Stimulated activated CD4-positive, alpha-beta T cell treated with anti-CD3 and anti-CD28 coated beads, Interleukin-15, amount 100 ng/mL, for 1 hour (primary cell): ENCODE results near the gene CLSTN1.

ENCODE experiments used
- DNase-seq, 2 donors: peaks; one replicate each; pipeline ENCODE4 v3.0.0-alpha.2; 2020; ENCODE audit warnings: low read depth in 1 of 2, low spot score in 1 of 2

Gene CLSTN1

DNA sequence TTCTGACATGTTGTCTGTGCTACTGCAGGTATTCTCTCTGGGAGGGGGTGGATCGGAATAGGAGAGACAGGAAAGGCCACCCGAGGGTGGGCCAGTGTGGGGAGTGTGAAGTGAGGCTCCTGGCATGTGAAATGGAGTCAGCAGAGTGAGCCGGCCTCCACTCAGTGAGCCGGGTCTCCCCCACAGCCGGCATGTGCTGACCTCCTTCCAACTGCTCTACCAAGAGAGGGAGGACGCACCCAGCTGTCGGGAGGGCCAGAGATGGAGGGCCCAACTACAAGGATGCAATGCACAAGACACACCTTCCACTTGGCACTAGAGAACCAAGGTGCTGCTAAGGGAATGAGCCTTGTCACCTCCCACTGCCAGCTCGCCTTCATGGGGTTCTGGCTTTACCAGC lies 28.2 kb upstream of the CLSTN1 start:
- DNase-seq = no peak

DNA sequence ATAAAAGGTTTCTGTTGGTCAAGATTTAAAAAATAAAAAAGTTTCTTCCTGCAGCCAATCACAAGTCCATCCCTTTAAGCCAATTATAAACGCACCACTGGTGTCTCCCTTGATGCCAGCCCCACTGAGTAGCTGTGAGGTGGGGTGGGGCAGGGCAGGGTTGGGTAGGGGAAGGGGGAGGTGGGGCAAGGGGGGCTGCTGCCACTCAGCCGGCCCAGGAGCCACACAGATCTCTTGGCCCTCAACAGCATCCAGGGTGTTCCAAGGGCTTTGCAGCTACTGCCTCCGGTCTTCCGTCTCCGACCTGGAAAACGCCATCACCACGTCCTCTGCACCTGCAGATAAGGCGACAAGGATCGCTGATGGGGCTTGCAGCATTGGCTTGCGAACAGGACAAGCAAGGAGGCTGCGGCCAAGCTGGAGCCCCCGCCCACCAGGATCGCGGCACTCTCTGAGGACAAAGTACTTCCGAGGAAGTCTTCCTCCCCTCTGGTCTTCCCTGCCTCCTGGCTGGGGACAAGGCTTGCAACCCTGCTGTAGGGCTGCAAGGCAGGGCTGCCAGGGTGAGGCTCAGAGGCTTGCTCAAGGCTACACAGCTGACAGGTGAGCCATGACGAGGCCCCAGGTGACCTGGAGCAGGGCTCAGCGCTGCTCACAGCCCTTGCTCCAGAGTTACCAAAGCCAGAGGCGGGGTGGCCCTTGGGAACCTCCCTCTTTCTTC lies 26.8 kb upstream of the CLSTN1 start:
- DNase-seq = no peak

DNA sequence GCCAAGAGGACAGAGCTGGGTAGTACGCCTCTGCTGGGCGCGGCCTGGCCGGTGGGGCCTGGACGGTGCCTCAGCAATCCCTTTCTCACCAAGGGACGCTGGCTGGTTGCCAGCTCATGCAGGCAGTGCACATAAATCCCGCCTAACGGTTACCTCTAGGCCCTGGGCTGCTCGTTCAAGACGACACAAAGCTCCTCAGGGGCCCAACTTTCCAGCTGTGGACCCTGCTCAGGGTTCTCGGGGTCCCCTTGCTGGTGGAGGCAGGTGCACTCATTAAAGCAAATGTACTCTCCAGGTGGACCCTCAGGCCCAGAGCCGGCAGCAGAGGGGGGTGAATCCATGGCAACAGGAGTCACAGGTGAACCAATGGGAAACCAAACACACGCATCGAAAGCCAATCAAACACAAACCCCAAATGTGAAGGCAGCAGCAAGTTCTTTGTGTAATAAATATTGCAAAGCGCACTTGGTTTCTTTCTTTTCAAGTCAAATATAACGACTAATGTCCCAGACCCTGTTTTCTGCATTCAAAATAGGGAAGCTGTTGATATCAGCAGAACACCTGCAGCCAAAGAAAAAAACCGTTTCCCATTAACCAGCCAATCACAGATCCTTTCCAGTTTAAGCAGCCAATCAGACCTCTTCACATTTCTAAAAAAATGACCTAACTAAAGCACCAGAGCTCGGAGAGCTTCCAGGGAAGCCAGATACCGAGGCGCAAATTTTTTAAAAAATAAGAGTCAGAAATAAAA lies 26.1 kb upstream of the CLSTN1 start:
- DNase-seq = no peak

DNA sequence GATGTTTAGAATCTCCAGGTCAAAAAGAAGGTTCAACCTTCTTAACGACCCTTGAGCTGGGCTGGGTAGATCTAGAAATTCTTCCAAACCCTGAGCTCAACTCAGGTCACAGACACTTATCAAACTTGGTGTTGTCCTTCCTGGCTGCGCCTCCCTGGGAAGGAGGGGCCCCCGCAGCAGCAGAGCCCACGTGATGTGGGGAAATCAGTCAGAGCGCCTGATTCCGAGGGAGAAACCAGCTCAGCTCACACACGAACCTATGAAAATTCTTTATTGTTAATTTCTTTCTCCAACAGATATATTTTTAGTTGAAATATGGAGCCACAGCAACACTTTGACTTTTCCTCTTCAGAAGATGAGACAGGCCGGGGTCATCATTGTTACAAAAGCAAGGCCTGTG lies 24.3 kb upstream of the CLSTN1 start:
- DNase-seq = no peak

DNA sequence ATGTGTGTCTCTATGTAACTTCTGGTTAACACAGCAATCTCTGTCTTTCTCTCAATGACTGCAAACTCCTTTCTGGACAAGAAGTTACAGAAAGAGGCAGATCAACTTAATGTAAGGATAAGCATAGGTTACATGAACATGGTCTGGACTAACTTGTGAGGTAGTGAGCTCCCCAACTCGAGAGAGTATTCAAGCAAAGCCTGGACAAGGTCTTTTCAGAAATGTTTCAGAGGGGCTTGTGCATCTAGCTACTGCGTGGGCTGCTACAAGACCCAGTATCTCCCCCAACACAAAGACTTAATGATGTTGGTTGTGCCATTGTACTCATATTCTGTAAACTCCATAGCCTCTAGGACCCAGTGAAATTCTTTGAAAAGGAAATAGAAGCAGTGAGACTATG lies 23.5 kb upstream of the CLSTN1 start:
- DNase-seq = no peak

DNA sequence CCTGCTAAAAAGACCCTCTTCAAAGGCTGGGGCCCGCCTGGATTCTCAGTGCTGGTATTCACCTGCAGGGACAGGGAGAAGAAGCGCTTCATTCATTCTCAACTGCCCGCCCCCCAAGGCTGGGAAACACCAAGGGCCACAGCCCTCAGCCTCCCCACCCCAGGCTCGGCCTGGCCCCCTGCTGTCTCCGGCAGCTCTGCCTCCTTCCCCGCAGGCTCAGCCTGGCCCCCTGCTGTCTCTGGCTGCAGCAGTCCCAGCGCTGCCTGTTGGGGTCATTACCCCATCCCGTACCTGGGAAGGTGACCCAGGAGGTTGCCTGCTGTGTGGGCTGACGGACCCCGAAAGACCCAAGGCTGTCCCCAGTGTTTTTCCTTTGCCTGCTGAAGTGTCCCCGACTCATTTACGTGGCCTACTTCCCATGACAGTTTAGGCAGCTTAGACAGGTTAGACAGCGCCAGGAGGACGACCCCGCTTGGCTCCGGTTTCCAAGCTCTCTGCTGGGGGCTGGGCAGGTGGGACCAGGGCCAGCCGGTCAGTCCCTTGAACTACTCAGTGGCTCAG lies 22.9 kb upstream of the CLSTN1 start:
- DNase-seq = no peak

DNA sequence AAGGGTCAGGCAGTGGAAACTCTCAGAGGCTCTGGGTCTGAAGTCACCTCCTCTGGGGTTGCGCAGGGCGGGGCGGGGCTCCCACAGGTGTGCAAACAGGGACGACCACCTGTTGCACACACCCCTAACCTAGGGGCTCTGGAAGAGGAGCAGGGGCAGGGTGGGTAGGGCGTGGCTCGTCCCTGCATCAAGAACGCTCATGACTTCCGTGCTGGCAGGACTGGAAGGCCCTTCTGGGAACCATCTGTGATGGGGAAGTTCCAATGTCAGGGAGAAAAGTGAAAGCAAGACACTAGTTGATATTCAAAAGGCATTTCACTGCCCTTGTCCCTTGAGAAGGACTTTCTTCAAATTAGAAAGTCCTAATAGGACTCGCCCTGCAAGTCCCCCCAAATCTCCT lies 22.1 kb upstream of the CLSTN1 start:
- DNase-seq = no peak

DNA sequence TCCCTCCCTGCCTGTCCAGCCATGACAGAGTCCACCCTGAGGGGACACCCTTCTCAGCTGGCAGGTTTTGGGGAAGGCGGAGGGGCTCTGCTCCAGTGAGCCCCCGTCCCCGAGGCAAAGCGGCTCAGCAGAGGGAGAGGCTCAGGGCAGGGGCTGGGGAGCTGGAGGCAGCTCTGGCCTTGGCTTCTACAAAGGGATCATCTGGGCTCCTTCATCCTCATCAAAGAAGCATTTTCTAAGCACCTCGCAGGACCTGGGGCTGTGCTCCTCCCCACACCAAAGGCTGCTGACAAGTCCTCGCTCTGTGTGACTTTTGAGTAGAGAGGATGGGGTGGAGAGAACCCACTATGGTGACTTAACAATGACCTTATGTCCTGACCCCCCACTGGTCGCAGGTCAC lies 21.0 kb upstream of the CLSTN1 start:
- no peak for DNase-seq

DNA sequence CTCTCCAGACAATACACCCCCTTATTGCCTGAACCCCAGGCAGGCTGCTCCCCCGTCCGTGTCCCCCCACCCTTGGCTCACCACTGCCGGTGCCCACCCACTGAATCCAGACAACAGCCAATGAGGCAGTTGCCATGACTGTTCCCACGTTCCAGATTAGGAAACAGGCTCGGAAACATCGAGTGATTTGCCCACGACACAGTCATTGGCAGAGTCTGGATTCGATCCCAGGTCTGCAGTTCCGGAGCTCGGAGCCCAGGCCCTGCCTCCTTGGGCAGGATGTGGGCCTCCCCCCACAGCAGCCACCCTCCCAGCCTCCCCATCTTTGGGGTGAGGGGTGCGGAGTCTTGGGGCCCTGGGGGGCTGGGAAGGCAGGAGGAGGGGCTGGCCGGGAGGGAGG lies 20.3 kb upstream of the CLSTN1 start:
- DNase-seq = no peak

DNA sequence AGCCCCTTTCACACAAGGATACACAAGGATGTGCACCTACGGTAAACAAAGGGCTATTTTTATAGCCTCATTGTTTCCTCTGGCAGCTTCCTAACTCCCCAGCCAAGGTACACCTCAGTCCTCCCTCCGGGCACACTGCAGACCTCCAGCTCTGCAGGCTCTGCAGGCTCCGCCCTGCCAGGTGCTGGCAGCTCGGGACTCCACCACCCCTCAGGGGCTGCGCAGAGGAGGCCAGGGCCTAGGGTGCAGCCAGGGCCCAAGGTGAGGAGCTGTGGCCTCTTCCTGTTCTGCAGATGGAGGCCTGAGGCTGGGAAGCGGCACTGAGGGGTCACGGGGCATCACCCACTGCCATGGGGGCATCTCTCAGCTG lies 19.8 kb upstream of the CLSTN1 start:
- no peak for DNase-seq

DNA sequence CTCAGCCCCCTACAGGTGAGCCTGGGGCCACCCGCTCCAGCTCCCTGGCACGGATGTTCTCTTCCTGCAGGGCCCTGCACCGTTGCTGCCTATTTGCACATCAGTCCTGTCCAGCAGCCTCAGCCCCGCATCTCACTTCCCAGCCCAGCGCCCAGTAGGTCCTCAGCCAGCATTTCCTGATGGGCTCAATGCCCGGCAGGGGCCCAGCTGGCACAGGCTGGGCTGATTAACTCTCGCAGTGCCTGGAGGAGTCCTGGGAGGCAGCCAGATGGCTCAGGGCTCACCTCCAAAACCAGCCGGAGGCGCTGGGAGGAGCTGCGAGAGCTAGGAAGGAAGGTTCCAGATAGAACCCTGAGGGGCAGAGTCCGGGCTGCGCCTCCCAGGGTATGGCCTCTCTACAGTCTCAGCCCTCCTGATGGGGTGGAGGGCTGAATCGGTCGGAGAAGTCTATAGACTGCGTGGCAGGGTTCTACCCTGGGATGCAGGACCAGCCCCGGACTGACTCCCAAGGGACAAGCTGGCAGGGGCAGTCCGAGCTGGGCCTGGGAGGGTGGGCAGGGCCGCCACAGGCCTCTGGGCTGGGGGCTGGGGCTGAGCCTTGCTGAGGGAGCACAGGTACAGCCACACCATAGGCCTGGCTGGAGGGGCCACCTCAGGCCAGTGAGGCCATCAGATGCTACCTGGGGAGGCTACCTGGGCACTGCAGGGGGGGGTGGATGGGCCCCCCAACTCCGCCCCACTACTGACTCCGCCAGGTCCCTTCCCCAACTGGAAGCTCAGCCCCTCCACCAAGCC lies 19.2 kb upstream of the CLSTN1 start:
- no peak for DNase-seq

DNA sequence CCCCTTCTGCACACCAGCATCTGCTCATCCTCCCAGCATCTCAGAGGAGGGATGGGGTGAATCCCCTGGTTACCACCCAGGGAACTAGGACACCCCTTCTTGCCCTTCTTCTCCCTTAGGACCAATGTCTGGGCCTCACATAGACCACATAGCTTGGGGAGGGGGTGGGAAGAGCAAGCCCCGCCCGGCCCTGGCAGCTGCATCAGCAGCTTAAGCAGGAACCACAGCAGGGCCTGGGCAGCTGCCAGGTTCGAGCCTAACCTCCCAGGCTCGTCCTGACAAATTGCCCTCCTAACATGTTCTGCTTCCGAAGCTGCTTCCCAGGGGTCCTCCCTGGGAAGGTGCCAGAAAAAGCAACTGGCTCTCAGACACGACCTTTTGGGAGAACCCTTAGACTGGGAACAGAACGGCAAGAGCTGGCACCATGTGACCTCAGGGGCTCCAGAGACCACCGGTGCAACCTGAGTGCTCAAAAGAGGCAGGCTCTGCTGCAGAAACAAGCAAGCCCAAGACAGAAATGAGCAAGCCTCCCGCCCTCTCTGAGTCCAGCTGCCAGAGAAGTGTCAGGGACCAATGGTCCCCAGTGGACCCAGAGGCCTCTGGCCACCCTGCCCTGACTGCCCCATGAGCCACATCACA lies 18.4 kb upstream of the CLSTN1 start:
- DNase-seq = no peak

DNA sequence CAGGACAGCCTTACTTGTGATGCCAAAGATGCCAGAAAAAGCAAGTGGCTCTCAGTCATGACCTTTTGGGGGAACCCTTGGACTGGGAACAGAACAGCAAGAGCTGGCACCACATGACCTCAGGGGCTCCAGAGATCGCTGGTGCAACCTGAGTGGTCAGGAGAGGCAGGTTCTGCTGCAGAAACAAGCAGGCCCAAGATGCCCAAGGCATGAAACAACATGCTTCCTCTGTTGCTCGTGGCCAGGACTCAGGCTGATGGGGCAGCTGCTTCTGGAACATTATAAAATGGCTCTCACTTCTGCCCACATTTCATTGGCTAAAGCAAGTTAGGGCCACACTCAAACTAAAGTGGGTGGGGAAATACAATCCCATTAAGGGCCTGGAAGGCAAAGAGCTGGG lies 17.7 kb upstream of the CLSTN1 start:
- no peak for DNase-seq

DNA sequence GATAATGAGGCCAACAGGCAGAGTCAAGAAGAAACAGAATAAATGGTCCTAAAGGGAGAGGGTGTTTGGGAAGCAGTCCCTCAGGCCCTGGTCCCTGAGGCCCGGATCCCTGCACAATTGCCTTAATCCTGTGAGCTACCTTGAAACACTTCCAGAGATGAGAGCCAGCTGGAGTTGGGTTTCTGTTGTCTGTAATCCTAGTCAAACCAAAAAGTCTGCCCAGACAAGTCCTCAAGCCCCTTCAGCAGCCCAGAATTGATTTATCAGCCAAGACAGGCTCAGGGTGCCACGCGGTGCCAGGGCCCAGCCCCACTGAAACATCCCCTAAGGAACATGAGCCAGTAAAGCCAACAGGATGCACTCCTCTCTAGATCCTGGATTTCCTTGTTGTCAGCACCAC lies 16.4 kb upstream of the CLSTN1 start:
- no peak for DNase-seq

DNA sequence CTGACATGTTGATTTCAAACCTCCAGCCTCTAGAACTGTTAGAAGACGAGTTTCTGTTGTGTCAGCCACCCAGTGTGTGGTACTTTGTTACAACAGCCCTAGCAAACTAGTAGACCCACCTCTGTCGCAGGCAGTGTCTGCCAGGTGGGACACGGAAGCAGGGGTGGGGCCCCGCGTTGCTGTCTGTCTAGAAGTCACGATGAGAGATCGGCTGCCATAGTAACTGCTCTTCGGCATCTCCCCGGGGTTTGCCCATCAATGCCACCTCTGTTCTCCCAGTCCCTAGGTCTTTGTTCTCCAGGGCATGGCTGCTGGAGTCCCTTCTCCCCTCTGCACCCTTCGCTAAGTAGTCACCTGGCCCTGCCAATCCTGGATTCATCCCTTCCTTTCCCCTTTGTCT lies 15.2 kb upstream of the CLSTN1 start:
- DNase-seq = no peak

DNA sequence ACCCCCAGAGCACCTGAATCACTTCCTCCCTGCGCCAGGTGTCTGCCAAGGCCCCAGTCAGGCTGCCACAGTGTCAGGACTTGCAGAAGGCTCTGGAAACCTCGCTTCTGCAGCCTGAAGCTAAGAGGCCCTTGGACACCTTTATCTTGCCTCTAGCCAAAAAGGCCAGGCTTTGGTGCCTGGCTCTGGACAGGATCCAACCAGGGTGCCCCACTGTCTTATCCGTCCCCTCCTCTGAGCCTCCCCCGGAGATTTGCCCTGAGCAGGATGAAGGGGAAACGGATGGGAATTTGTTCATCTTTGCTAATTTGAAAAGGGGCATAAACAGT lies 12.8 kb upstream of the CLSTN1 start:
- no peak for DNase-seq

DNA sequence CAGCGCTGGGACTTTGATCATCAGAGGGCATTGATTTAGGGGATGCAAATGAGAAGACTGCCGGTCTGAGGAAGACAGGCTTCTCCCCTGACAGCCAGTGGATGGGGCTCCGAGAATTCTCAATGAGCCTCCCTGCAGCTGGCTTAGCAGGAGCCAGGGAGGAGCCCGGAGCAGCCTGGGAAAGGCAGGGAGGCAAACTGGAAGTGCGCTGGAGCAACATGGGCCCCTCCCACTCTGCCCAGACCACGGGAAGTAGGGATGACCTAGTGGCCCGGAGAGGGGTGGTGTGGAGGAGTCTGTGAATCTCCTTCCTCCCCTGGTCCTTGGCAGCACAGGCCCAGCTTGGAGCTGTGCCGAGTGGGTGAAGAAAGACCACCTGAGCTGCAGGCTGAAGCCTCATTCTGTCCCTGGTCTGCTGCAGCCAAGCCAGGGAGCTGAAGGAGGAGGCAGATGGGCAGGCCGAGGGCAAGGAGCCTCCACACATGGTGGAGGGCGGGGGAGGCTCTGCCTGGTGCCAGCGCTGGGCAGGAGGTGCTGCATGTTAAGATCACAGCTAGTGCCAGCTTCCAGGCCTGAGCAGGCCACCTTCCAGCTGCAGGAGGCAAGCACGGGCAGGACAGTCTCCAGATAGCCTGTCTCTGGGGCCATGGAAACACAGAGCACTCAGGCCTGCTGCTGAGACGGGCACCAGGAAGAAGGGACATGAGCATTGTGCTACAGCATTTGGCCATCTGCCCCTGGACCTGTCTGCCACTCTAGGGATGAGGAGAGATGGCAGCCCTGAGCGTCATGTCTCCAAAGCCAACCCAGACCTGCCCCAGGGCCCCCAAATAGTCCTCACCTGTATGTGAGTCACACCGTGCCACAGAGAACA lies 12.2 kb upstream of the CLSTN1 start:
- DNase-seq = no peak

DNA sequence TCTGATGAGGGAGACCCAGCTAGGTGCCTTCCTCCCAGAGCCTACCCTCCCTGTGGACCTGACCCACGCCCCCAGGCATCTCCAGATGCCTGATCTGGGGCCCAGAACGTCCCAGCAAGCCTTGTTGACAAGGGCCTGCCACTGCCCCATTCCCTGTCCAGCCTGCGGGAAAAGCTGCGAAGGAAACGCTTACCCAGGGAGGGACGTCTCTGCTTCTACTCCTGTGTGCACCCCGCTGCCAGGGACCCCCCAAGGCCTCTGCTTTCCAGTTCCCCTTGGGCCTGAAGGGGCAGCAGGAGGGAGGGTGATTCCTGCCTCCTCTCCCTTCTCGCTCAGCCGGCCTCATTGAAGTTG lies 11.6 kb upstream of the CLSTN1 start:
- no peak for DNase-seq

DNA sequence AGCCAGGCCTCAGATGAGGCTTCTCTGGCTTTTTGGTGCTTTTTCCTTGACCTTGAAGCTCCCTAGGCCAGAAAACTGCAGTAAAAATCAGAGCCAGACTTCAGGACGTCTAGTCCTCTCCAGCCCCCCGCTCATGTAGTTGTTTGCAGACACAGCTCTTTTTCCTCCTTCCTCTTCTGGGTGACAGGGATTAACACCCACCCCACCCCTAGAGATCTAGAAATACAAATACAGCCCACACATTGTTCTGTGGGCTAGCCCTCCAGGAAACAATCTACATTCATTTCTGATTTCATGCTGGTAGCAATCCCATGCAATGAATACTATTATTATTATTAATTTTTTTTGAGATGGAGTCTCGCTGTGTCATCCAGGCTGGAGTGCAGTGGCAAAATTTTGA lies 9.9 kb upstream of the CLSTN1 start:
- no peak for DNase-seq

DNA sequence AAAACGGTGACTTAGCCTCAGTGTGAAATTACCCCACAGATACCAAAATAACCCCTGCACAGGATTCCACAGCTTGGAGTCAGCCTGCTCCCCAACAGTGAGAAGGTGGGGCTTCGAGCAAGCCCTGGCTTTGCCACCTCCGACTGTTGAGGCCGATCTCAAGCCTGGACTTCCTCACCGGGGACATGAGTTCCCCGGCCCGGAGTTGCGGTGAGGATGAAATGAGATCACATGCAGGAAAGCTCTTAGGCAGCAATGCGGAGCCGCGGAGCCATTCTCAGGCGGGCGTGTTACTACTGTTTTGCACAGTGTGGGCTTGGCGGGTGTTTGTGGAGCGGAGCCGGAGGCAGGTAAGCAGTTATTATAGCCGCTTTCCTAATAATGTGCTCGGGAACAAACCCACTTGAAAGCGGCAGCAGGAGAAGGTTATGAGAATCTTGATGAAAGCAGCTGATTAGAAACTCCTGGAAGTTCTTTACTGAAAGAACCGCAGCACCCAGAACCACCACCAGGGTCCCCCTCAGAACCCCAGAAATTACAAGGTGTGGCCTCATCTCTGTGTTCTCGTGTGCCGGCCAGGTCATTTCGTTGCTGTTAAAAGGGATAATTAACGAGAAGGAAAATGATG lies 3.9 kb upstream of the CLSTN1 start:
- no peak for DNase-seq
